ENCODE data around the gene ATP6AP2. TPM values are rescaled to one million over a fixed set of nuclear protein-coding genes. Genes with fewer than 3 reads are reported as not detected.

Gene ATP6AP2
- total and polyA plus RNA-seq, 9 of the 15 experiments (the other 6 are each of a cell fraction or from before 2014, with no cell fraction given) = 23.3 to 131 (median 41.9) TPM

- TF ChIP-seq CBFB (CRISPR knock-in tag; IDR thresholded peaks at IDR 0.05) = no peak
- peak; percentile 89 for TF ChIP-seq ZNF445 (CRISPR knock-in tag; IDR thresholded peaks at IDR 0.05; ENCODE audit: low read depth)
- TF ChIP-seq CREM (IDR thresholded peaks at IDR 0.05; ENCODE audit: low read depth) = no peak
- no peak for TF ChIP-seq U2AF2 (optimal IDR thresholded peaks at IDR 0.05; ENCODE audit: low read depth, low read length)
- TF ChIP-seq NR2F6 (CRISPR knock-in tag; IDR thresholded peaks at IDR 0.05) = peak; percentile 62; the same call in 1 of the 2 replicates
- peak; percentile 48; the same call in 1 of the 2 replicates for TF ChIP-seq GABPA (tag; conservative IDR thresholded peaks at IDR 0.05; ENCODE audit: low read depth)
- TF ChIP-seq DLX4 (CRISPR knock-in tag; IDR thresholded peaks at IDR 0.05) = no peak
- no peak for TF ChIP-seq GATAD2B (IDR thresholded peaks at IDR 0.05; ENCODE audit: borderline replicate concordance)
- TF ChIP-seq GABPB2 (CRISPR knock-in tag; conservative IDR thresholded peaks at IDR 0.05) = no peak
- TF ChIP-seq, protein P1, sequence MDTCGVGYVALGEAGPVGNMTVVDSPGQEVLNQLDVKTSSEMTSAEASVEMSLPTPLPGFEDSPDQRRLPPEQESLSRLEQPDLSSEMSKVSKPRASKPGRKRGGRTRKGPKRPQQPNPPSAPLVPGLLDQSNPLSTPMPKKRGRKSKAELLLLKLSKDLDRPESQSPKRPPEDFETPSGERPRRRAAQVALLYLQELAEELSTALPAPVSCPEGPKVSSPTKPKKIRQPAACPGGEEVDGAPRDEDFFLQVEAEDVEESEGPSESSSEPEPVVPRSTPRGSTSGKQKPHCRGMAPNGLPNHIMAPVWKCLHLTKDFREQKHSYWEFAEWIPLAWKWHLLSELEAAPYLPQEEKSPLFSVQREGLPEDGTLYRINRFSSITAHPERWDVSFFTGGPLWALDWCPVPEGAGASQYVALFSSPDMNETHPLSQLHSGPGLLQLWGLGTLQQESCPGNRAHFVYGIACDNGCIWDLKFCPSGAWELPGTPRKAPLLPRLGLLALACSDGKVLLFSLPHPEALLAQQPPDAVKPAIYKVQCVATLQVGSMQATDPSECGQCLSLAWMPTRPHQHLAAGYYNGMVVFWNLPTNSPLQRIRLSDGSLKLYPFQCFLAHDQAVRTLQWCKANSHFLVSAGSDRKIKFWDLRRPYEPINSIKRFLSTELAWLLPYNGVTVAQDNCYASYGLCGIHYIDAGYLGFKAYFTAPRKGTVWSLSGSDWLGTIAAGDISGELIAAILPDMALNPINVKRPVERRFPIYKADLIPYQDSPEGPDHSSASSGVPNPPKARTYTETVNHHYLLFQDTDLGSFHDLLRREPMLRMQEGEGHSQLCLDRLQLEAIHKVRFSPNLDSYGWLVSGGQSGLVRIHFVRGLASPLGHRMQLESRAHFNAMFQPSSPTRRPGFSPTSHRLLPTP (IDR thresholded peaks at IDR 0.05; ENCODE audit: borderline replicate concordance, extremely low read depth, insufficient read length) = no peak
- TF ChIP-seq, protein P2, sequence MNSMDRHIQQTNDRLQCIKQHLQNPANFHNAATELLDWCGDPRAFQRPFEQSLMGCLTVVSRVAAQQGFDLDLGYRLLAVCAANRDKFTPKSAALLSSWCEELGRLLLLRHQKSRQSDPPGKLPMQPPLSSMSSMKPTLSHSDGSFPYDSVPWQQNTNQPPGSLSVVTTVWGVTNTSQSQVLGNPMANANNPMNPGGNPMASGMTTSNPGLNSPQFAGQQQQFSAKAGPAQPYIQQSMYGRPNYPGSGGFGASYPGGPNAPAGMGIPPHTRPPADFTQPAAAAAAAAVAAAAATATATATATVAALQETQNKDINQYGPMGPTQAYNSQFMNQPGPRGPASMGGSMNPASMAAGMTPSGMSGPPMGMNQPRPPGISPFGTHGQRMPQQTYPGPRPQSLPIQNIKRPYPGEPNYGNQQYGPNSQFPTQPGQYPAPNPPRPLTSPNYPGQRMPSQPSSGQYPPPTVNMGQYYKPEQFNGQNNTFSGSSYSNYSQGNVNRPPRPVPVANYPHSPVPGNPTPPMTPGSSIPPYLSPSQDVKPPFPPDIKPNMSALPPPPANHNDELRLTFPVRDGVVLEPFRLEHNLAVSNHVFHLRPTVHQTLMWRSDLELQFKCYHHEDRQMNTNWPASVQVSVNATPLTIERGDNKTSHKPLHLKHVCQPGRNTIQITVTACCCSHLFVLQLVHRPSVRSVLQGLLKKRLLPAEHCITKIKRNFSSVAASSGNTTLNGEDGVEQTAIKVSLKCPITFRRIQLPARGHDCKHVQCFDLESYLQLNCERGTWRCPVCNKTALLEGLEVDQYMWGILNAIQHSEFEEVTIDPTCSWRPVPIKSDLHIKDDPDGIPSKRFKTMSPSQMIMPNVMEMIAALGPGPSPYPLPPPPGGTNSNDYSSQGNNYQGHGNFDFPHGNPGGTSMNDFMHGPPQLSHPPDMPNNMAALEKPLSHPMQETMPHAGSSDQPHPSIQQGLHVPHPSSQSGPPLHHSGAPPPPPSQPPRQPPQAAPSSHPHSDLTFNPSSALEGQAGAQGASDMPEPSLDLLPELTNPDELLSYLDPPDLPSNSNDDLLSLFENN (IDR thresholded peaks at IDR 0.05; ENCODE audit: low read depth in 2 of 2, low read length in 2 of 2) = no peak
- TF ChIP-seq, protein P3, sequence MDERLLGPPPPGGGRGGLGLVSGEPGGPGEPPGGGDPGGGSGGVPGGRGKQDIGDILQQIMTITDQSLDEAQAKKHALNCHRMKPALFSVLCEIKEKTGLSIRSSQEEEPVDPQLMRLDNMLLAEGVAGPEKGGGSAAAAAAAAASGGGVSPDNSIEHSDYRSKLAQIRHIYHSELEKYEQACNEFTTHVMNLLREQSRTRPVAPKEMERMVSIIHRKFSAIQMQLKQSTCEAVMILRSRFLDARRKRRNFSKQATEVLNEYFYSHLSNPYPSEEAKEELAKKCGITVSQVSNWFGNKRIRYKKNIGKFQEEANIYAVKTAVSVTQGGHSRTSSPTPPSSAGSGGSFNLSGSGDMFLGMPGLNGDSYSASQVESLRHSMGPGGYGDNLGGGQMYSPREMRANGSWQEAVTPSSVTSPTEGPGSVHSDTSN (CRISPR knock-in tag; IDR thresholded peaks at IDR 0.05; ENCODE audit: low read depth) = no peak
- TF ChIP-seq, protein P3 (tag; conservative IDR thresholded peaks at IDR 0.05; ENCODE audit: low read depth) = peak; percentile 81
- TF ChIP-seq ZNF511 (CRISPR knock-in tag; IDR thresholded peaks at IDR 0.05) = no peak
- no peak for TF ChIP-seq GABPB1 (CRISPR knock-in tag; IDR thresholded peaks at IDR 0.05)
- peak; percentile 97 for TF ChIP-seq PTTG1 (tag; IDR thresholded peaks at IDR 0.05; ENCODE audit: low read depth)
- TF ChIP-seq, protein P4, sequence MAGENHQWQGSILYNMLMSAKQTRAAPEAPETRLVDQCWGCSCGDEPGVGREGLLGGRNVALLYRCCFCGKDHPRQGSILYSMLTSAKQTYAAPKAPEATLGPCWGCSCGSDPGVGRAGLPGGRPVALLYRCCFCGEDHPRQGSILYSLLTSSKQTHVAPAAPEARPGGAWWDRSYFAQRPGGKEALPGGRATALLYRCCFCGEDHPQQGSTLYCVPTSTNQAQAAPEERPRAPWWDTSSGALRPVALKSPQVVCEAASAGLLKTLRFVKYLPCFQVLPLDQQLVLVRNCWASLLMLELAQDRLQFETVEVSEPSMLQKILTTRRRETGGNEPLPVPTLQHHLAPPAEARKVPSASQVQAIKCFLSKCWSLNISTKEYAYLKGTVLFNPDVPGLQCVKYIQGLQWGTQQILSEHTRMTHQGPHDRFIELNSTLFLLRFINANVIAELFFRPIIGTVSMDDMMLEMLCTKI (IDR thresholded peaks at IDR 0.05; ENCODE audit: partially characterized antibody) = no peak
Measured at GRCh38 chrX:40571600-40571999, 9.2 kb upstream of the ATP6AP2 start (continued).
